ENCODE data around the gene HSPB6.

- TF ChIP-seq CTCF (IDR thresholded peaks at IDR 0.05; ENCODE audit: insufficient read depth, low read length, poor library complexity, severe bottlenecking): no peak
- TF ChIP-seq EZH2phosphoT487 (conservative IDR thresholded peaks at IDR 0.05; ENCODE audit: low read length): no peak
Observed at GRCh38 chr19:35757231-35757748, 461 bp upstream of the HSPB6 start.

All from SU-DHL-6 (cell line).